Stimulated activated naive CD4-positive, alpha-beta T cell treated with Interleukin-2 at 50 U/mL for 16 hours (primary cell): ENCODE data around the gene IDS.
"Not testable (repeated sequence)": the region's sequence is repeated elsewhere in the genome, so short reads cannot be mapped to it uniquely, and the experiment has no call there.

ENCODE experiments used
- DNase-seq: peaks from one replicate; lab custom pipeline; 2025; lab: John Stamatoyannopoulos, UW

The IDS gene

DNA sequence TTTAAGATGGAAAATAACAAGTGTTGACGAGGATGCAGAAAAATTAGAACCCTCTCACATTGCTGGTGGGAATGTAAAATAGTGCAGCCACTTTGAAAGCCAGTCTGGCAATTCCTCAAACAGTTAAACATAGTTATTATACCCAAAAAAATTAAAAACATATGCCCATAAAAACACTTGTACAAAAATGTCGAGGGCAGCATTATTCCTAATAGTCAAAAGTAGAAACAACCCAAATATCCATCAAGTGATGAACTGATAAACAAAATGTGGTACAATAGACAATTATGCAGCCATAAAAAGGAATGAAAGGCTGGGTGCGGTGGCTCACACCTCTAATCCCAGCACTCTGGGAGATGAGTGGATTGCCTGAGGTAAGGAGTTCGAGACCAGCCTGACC lies 6.3 kb downstream of the IDS start:
- no peak for DNase-seq

- DNase-seq = no peak
Measured at GRCh38 chrX:149497626-149498025, 7.5 kb downstream of the IDS start.

GRCh38 chrX:149497054-149497453 lies 8.1 kb downstream of the IDS start:
- DNase-seq = no peak

DNA sequence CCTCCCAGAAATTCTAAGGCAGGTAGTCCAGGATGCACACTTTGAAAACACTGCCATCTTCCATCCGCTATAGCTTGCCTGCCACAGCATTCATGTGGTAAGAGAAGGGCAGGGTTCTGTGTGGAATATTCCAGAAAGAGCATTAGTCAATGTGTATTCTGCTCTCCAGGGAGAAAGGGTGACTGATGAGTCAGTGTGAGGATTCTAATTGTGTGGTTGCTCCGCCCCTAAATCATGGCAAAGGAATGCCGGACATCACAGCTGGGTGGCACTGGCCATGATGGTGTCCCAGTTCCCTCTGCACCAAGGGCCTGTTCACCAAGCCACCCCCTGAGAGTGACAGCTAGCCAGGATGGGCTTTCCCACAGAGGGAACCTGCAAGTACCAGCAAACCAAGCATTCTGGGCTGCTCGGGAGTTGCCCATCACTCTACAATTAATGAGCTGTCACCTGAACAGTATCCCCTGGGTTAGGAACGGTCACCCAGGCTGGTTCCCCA lies 9.5 kb downstream of the IDS start:
- no peak for DNase-seq

DNA sequence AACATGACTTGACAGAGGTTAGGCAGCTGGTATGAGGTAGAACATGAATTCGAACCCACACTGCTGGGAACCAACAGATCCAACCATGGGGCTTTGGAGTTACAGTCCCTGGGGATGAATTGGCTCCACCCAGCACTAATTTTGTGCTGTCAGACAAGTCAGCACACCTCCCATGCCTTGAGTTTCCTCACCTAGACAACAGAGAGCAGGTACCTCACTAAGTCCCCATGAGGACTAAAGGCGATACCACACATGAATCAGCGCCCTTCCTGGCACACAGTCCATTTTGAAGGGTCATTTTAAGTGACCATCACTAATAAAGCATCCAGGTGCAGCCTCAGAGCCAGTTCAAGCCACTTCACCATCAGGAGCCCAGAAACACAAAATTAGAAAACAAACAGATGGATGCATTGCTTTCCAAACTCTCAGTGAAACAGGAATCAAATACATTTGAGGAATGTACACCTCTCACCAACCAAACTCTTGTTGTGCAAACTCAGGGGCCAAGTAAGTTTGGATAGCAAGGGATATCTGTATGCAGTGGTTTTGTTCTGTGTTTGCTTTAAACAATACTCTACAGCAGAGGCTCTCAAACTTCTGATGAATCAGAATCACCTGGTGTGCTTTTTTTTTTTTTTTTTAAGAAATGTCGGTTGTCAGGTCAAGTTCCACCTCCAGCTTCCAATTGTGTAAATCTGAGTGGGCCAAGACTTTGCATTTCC lies 10.1 kb downstream of the IDS start:
- no peak for DNase-seq

GRCh38 chrX:149493567-149494562 lies 11.2 kb downstream of the IDS start:
- no peak for DNase-seq

GRCh38 chrX:149491812-149492211 lies 13.3 kb downstream of the IDS start:
- DNase-seq = no peak

DNA sequence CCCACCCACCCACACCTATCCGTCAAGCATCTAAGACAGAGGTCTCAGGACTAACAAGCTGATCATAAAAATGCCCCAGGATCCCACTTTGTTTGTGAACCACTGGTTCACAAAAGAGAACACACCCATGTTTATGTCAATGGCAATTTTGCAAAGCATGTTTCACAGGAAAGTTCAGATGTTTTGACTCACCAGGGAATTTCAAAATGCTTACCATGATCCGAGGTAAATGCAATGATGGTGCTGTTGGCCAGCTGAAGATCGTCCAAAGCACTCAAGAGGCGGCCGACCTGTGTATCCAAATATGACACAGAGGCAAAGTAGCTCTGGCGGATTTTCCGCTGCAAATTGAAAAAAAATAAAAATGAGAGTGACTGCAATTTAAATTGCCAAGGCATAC lies 15.0 kb downstream of the IDS start:
- DNase-seq = no peak

GRCh38 chrX:149488411-149489052 lies 16.6 kb downstream of the IDS start:
- DNase-seq = not testable (repeated sequence)

DNA sequence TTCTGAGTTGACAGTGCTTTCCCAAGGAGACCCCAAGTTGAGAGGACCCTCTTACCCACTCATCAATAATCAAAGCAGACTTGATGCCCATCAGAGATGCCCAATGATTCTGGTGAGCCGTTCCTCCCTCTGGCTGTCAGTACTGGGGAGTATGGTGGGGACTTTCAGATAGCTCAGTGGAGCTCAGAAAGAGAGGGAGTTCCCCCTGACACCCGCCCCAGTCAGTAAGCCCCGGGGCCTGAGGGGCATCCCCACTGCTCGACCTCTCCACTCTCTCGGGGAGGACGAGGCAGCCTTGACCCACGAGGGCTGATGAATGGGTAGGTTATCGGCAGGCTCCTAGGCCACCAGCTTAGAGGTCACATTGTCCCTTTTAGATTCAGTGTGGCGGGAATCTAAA lies 17.1 kb downstream of the IDS start:
- not testable (repeated sequence) for DNase-seq

GRCh38 chrX:149487292-149487691 lies 17.8 kb downstream of the IDS start:
- peak; percentile 3 for DNase-seq

DNA sequence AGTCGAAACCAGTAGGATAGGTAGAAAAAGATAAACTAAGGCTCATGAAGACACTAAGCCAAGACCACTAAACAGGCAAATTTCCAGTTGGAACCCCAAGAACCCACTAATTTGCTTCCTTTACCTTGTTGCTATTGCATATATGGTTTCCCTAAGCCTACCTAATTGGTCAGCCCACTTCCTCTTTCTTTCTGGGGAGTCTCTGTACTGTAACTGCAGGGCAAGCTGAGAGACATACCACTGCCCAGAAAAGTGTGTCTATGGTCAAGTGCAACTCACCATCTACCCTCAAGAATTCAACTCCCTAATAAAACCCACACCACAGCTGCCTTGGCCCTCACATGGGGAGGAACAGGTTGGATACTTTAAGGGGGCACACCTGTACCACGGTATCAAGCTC lies 28.6 kb downstream of the IDS start:
- DNase-seq = no peak

DNA sequence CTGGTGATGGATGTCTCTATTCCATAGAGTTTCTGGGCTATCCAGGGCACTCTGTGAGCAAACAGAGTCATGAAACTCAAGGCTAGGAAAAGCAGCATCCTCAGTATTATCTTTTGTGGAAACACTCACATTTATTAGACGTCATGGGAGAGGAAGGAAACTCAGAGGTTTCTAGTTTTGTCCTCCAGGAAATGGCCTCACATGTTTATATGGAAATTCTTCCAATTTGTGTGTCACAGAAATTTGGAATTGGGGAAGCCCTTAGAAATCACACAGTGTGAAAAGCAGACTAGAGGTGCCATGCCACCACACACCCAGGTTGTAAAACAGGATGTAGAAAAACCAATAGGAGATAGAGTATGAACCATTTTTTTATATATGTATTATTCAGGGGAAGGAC lies 31.1 kb downstream of the IDS start:
- DNase-seq = no peak

GRCh38 chrX:149473092-149473491 lies 32.0 kb downstream of the IDS start:
- DNase-seq = no peak

GRCh38 chrX:149472625-149473024 lies 32.5 kb downstream of the IDS start:
- no peak for DNase-seq

GRCh38 chrX:149471397-149471796 lies 33.7 kb downstream of the IDS start:
- DNase-seq = no peak

DNA sequence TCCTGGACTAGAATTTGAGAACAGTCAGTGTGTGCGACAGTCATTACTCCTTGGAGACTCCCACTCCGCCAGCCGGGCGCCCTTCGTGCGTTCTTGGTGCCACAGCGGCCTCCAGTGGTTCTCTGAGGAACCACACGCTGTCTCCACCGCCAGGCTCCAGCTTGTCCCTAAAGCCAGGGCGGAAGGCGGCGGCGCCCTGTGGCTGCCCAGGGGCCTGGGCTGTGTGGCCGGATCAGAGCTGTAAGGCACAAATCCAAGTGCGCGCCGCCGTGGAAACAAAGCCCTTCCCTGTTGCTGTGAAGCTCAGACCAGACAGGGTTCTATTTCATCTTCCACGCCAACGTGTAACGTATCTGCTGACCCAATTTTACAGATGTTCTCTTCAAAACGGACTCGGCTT lies 34.2 kb downstream of the IDS start:
- DNase-seq = peak; percentile 21

- DNase-seq = no peak
Measured at GRCh38 chrX:149469406-149469805, 35.7 kb downstream of the IDS start.

GRCh38 chrX:149467920-149468319 lies 37.2 kb downstream of the IDS start:
- no peak for DNase-seq

GRCh38 chrX:149467461-149467860 lies 37.6 kb downstream of the IDS start:
- no peak for DNase-seq

- DNase-seq = no peak
Measured at GRCh38 chrX:149462849-149463248, 42.3 kb downstream of the IDS start.

DNA sequence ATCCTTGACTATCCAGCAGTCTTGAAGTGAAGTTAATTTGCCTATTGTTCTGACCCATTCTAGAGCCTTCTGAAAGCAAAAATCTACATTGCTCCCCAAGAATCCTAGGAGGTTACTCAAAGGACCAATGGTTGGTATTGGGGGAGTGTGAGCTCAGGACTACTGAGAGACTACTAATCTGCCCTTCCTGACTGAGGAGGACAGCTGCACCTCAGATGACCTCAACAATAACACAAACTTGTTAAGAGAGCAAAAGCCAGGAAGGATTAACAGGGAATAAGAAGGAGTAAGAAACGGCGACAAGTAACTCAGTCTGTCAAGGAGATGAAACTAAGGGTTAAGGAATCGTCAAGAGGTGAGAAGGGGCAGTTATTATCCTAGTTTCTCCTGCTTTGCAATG lies 43.4 kb downstream of the IDS start:
- no peak for DNase-seq

GRCh38 chrX:149458586-149458985 lies 46.5 kb downstream of the IDS start:
- DNase-seq = no peak
